NB4 (cell line): ENCODE results near the gene CACNA1D.

Source experiments
- CTCF ChIP-seq: IDR thresholded peaks from one replicate; pipeline ENCODE4 v1.5.1; 2012; ENCODE audit warnings: low read depth, low read length
- POLR2A ChIP-seq: IDR thresholded peaks from 2 replicates; pipeline ENCODE4 v1.6.1; 2011; ENCODE audit warnings: mild to moderate bottlenecking; ENCODE audit not compliant: insufficient read length; ENCODE audit errors: extremely low read depth

GRCh38 chr3:53774414-53774813 lies 280.0 kb downstream of the CACNA1D start:
- TF ChIP-seq CTCF (no peak), POLR2A (no peak)
